Caco-2 (cell line): Measurements from ENCODE around the gene MICAL3. TPM values are rescaled to one million over a fixed set of nuclear protein-coding genes. Genes with fewer than 3 reads are reported as not detected.

Experiments used
- BruUV-seq: library from RNA; stranded (reverse); fragments of 400-500 nt; replicated peaks from 2 replicates; lab custom pipeline; 2021; lab: Mats Ljungman, UMichigan
- CTCF ChIA-PET: fragments of 300-600 bp; sonication (Branson Sonifier 250); formaldehyde crosslinking; loops from one replicate; lab custom pipeline; 2022; ENCODE audit warnings: antibody characterized with exemption; lab: Charles Lee
- POLR2A ChIA-PET: fragments of 300-600 bp; sonication (Branson Sonifier 250); formaldehyde crosslinking; loops from one replicate; lab custom pipeline; 2022; ENCODE audit warnings: antibody characterized with exemption; lab: Charles Lee
- DNase-seq, 2 experiments: peaks; one replicate each; pipeline versions ENCODE4 v3.0.0 to v3.0.0-alpha.2; 2020 to 2022
- H3K27me3 ChIP-seq: replicated peaks from 2 replicates; pipeline ENCODE4 v1.6.0; 2011; ENCODE audit warnings: low read length; ENCODE audit not compliant: control insufficient read depth, insufficient read depth
- H3K36me3 ChIP-seq: 2 replicates; pipeline ENCODE4 v1.5.1; 2011; ENCODE audit warnings: low read length; ENCODE audit not compliant: control insufficient read depth, insufficient read depth
- H3K4me1 ChIP-seq: fragments of 250-450 bp; sonication (Bioruptor Pico); 2 replicates; pipeline ENCODE4 v1.5.1; 2020; ENCODE audit warnings: mild to moderate bottlenecking
- H3K4me3 ChIP-seq: 2 replicates; pipeline ENCODE4 v1.5.1; 2011; ENCODE audit warnings: low read depth, mild to moderate bottlenecking, control low read depth, low read length
- H3K9me3 ChIP-seq: fragments of 250-450 bp; sonication (Bioruptor Pico); 2 replicates; pipeline ENCODE4 v1.5.1; 2020; ENCODE audit warnings: mild to moderate bottlenecking, moderate library complexity
- H3K27ac Mint-ChIP-seq: one replicate; pipeline ENCODE4 v1.8.0; 2022; ENCODE audit warnings: mixed read lengths; ENCODE audit not compliant: unreplicated experiment
- H3K27me3 Mint-ChIP-seq: one replicate; pipeline ENCODE4 v1.8.0; 2022; ENCODE audit warnings: mixed read lengths; ENCODE audit not compliant: insufficient read depth, unreplicated experiment
- H3K36me3 Mint-ChIP-seq: one replicate; pipeline ENCODE4 v1.8.0; 2022; ENCODE audit warnings: mild to moderate bottlenecking, mixed read lengths; ENCODE audit not compliant: insufficient read depth, unreplicated experiment
- H3K4me1 Mint-ChIP-seq: one replicate; pipeline ENCODE4 v1.8.0; 2022; ENCODE audit warnings: low read depth, mixed read lengths; ENCODE audit not compliant: unreplicated experiment
- H3K4me3 Mint-ChIP-seq: one replicate; pipeline ENCODE4 v1.8.0; 2022; ENCODE audit warnings: mild to moderate bottlenecking, moderate library complexity, mixed read lengths; ENCODE audit not compliant: unreplicated experiment
- H3K9me3 Mint-ChIP-seq: one replicate; pipeline ENCODE4 v1.8.0; 2022; ENCODE audit warnings: mixed read lengths; ENCODE audit not compliant: unreplicated experiment
- CTCF ChIP-seq, 2 experiments: fragments of 200-600 bp in 1 of 2; IDR thresholded peaks; 1 replicate in 1 of 2; 2 replicates in 1 of 2; pipeline versions ENCODE4 v1.5.1 to v1.8.0; 2011 to 2022; ENCODE audit warnings: antibody characterized with exemption in 1 of 2, control low read depth in 1 of 2, inconsistent platforms in 1 of 2, low read depth in 1 of 2, low read length in 1 of 2, mild to moderate bottlenecking in 1 of 2, moderate library complexity in 1 of 2; ENCODE audit not compliant: insufficient read depth in 1 of 2, severe bottlenecking in 1 of 2, unreplicated experiment in 1 of 2
- intact Hi-C: fragments of 100-400 bp; cut with micrococcal nuclease; formaldehyde crosslinking; loops from one replicate; pipeline ENCODE4 v1.10.0; 2022; ENCODE audit not compliant: unreplicated experiment
- total RNA-seq: library from RNA; stranded (reverse); gene quantifications from 2 replicates; pipeline ENCODE4 v1.2.3, GENCODE V29; 2022

MICAL3 gene
- total RNA-seq, 1 experiment from 2014 or later, result 65.6 TPM

- no peaks in the 10 kb centered on the region for H3K4me1 ChIP-seq
- TF ChIP-seq CTCF (IDR thresholded peaks at IDR 0.05; ENCODE audit: insufficient read depth in 1 of 2, low read depth in 1 of 2, low read length in 1 of 2, severe bottlenecking in 1 of 2, unreplicated experiment in 1 of 2), result no peak
- peaks cover 1% of the 10 kb centered on the region; the same call in 1 of the 2 replicates for H3K36me3 ChIP-seq
- ChIA-PET POLR2A (interaction anchor here (0.5 kb wide), 1 partner anchor 245 kb away, joined by 5 read pairs; no protein-coding TSS in a partner anchor), CTCF (no interaction called here)
- no peaks in the 10 kb centered on the region for H3K27me3 Mint-ChIP-seq
- no peak overlapping the region for H3K4me3 Mint-ChIP-seq
- BruUV-seq, result no TSS peak
- no peaks in the 10 kb centered on the region for H3K9me3 ChIP-seq
- intact Hi-C loops, result no loop called here
- no peaks in the 10 kb centered on the region for H3K27me3 ChIP-seq
- no peak for DNase-seq
- H3K36me3 Mint-ChIP-seq, result peaks cover 25% of the 10 kb centered on the region
- no peaks in the 10 kb centered on the region for H3K4me1 Mint-ChIP-seq
- no peak overlapping the region for H3K27ac Mint-ChIP-seq
- H3K9me3 Mint-ChIP-seq, result no peaks in the 10 kb centered on the region
- H3K4me3 ChIP-seq, result no peak overlapping the region
Observed at GRCh38 chr22:17833489-17833888, 190.9 kb downstream of the MICAL3 start.

GRCh38 chr22:17832665-17833064 is 191.7 kb downstream of the MICAL3 start:
- no peaks in the 10 kb centered on the region for H3K9me3 ChIP-seq
- no peak for TF ChIP-seq CTCF (IDR thresholded peaks at IDR 0.05; ENCODE audit: insufficient read depth in 1 of 2, low read depth in 1 of 2, low read length in 1 of 2, severe bottlenecking in 1 of 2, unreplicated experiment in 1 of 2)
- peaks cover 1% of the 10 kb centered on the region; the same call in 1 of the 2 replicates for H3K36me3 ChIP-seq
- H3K4me1 ChIP-seq, result no peaks in the 10 kb centered on the region
- DNase-seq, result no peak
- H3K27ac Mint-ChIP-seq, result no peak overlapping the region
- H3K4me1 Mint-ChIP-seq, result no peaks in the 10 kb centered on the region
- H3K4me3 ChIP-seq, result no peak overlapping the region
- ChIA-PET POLR2A (no interaction called here), CTCF (interaction anchor here (1.0 kb wide), 1 partner anchor 244 kb away, joined by 4 read pairs; no protein-coding TSS in a partner anchor)
- H3K27me3 ChIP-seq, result no peaks in the 10 kb centered on the region
- intact Hi-C loops, result no loop called here
- H3K36me3 Mint-ChIP-seq, result peaks cover 30% of the 10 kb centered on the region
- H3K9me3 Mint-ChIP-seq, result no peaks in the 10 kb centered on the region
- H3K4me3 Mint-ChIP-seq, result no peak overlapping the region
- H3K27me3 Mint-ChIP-seq, result no peaks in the 10 kb centered on the region
- BruUV-seq, result no TSS peak

- ChIA-PET CTCF (interaction anchor here (1.0 to 1.2 kb wide), 2 partner anchors 191 to 245 kb away, joined by 4 read pairs; no protein-coding TSS in a partner anchor), POLR2A (no interaction called here)
- Histone ChIP-seq H3K4me3 (no peak overlapping the region), H3K36me3 (peaks cover 1% of the 10 kb centered on the region; the same call in 1 of the 2 replicates), H3K27me3 (no peaks in the 10 kb centered on the region), H3K4me1 (no peaks in the 10 kb centered on the region), H3K9me3 (no peaks in the 10 kb centered on the region)
- no TSS peak for BruUV-seq
- H3K4me3 Mint-ChIP-seq, result no peak overlapping the region
- DNase-seq, result no peak
- intact Hi-C loops, result no loop called here
- no peaks in the 10 kb centered on the region for H3K9me3 Mint-ChIP-seq
- H3K4me1 Mint-ChIP-seq, result no peaks in the 10 kb centered on the region
- H3K27me3 Mint-ChIP-seq, result no peaks in the 10 kb centered on the region
- TF ChIP-seq CTCF (IDR thresholded peaks at IDR 0.05; ENCODE audit: insufficient read depth in 1 of 2, low read depth in 1 of 2, low read length in 1 of 2, severe bottlenecking in 1 of 2, unreplicated experiment in 1 of 2), result no peak
- no peak overlapping the region for H3K27ac Mint-ChIP-seq
- H3K36me3 Mint-ChIP-seq, result peaks cover 29% of the 10 kb centered on the region
Observed at GRCh38 chr22:17831501-17832251, 192.7 kb downstream of the MICAL3 start.
